ENCODE measurements around the gene PRDM10.

DNA sequence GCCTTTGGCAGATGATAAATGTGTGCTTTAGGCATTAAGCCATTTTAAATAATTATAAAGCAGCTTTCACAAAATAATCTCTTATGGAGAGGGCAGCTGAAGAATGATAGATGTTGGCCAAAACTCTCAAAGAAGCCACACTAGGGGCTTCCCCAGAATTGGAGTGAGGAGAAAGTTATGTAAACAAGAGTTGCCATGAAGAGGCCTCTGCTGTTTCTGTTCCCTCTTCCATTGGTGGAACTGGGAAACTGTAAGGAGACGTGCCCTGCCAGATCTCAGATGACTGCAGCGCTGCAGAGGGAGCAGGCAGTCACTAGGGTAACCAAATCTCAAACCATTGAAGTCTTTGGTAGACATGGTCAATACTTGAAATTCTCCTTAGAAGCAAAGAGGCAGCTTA, 47.6 kb upstream of the PRDM10 start:
- TF ChIP-seq CTCF (IDR thresholded peaks at IDR 0.05) (no peak), POLR2A (IDR thresholded peaks at IDR 0.05) (no peak)
